ENCODE data around the gene RAB23. TPM values are rescaled to one million over a fixed set of nuclear protein-coding genes. Genes with fewer than 3 reads are reported as not detected.

RAB23 gene
- total and polyA plus RNA-seq, 9 of the 15 experiments (the other 6 are each of a cell fraction or from before 2014, with no cell fraction given), result 3.4 to 18.0 (median 9.4) TPM

DNA sequence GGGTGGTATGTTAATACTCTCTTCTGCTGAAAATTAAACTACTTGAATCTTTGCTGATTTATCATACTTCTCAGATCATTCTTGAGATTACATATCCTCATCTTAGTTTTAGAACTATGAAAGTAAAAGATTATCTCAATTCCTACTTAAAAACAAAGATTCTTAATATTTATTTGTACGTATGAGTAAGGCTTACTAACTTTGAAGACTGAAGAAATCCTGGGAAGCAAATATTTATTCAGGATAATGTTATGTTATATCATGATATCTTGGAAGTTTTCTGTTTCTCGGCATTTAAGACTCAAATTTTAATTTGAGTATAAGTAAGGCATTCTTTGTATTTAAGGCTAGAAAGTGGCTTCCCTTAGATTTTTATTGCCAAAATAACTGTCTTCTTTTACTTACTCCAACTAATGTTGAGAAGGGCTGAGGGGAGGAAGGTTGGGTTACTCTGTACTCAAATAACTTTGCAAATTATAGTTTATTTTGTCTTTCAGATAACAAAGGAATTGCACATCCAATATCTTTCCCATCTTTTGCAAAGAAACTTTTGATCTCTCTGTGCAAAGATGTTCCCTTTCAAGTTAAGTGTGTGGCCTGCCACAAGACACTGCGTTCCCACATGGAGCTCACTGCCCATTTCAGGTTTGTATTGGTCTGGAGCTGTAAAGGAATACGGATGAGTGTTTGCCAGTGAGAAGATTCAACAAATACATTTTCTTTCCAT, 80.5 kb downstream of the RAB23 start:
- Histone ChIP-seq H2AFZ (ENCODE audit: low read depth, low read length) (no peak overlapping the region), H3K4me1 (replicated peaks in 1 of 2; ENCODE audit: control insufficient read depth in 2 of 2, insufficient read depth in 2 of 2, low read length in 2 of 2) (no peaks in the 10 kb centered on the region), H3K27ac (ENCODE audit: extremely low read depth, low read depth, low read length) (no peak overlapping the region), H3K4me2 (ENCODE audit: insufficient read depth, low read length) (no peak overlapping the region), H3K36me3 (ENCODE audit: control insufficient read depth, insufficient read depth, low read length) (peaks cover 64% of the 10 kb centered on the region), H3K4me3 (no peak overlapping the region), H3K9me3 (replicated peaks; ENCODE audit: control insufficient read depth, insufficient read depth, low read depth, low read length) (no peaks in the 10 kb centered on the region), H3K9ac (ENCODE audit: insufficient read depth in 1 of 2, low read depth in 2 of 2, low read length in 2 of 2) (no peak overlapping the region), H3K9me1 (ENCODE audit: control insufficient read depth, insufficient read depth, low read length) (no peaks in the 10 kb centered on the region), H3K27me3 (ENCODE audit: control insufficient read depth in 2 of 2, insufficient read depth in 2 of 2, low read length in 2 of 2) (no peaks in the 10 kb centered on the region), H4K20me1 (replicated peaks; ENCODE audit: control insufficient read depth, insufficient read depth, low read length) (no peaks in the 10 kb centered on the region), H3K79me2 (ENCODE audit: control insufficient read depth, insufficient read depth, low read length) (no peaks in the 10 kb centered on the region)
- TF ChIP-seq ARNT (IDR thresholded peaks at IDR 0.05), result no peak
- no peak for TF ChIP-seq ZFPM2 (CRISPR knock-in tag; IDR thresholded peaks at IDR 0.05)
- TF ChIP-seq POLR2A (conservative IDR thresholded peaks at IDR 0.05), result 0 out of 2 replicates have a peak, but pooled peaks have one; percentile 15
- no peak for TF ChIP-seq BHLHE40 (IDR thresholded peaks at IDR 0.05; ENCODE audit: low read length)
- TF ChIP-seq, protein P1, sequence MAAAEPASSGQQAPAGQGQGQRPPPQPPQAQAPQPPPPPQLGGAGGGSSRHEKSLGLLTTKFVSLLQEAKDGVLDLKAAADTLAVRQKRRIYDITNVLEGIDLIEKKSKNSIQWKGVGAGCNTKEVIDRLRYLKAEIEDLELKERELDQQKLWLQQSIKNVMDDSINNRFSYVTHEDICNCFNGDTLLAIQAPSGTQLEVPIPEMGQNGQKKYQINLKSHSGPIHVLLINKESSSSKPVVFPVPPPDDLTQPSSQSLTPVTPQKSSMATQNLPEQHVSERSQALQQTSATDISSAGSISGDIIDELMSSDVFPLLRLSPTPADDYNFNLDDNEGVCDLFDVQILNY (CRISPR knock-in tag; IDR thresholded peaks at IDR 0.05), result no peak
- TF ChIP-seq RERE (CRISPR knock-in tag; IDR thresholded peaks at IDR 0.05; ENCODE audit: borderline replicate concordance), result no peak
- no peak for TF ChIP-seq ZZZ3 (IDR thresholded peaks at IDR 0.05)
- TF ChIP-seq ZFP36 (IDR thresholded peaks at IDR 0.05; ENCODE audit: low read depth, low read length, partially characterized antibody), result no peak
- BruUV-seq (replicated peaks), result no TSS peak
- ChIA-PET POLR2A (interaction anchor here (1.4 kb wide), 1 partner anchor 7 kb away, joined by 7 read pairs; no protein-coding TSS in a partner anchor), CTCF (ENCODE audit: low intra/inter-chr PET ratio) (no interaction called here)
- no peak for ATAC-seq
- intact Hi-C loops (cut with micrococcal nuclease) (no loop called here), in situ Hi-C loops (cut with MboI) (no loop called here)
- DNase-seq (ENCODE audit: extremely low read depth in 1 of 4, low spot score in 3 of 4), result no peak
- WGBS (ENCODE audit: insufficient coverage, low coverage, missing lambda C conversion rate), result 96% methylated on average over 4 of the region's 4 CpGs
- no peak for FAIRE-seq

Measured in K562 (cell line).